IPS DF 4.7 (cell line): ENCODE data around the gene SMARCA4.
"Not testable (repeated sequence)": the region's sequence is repeated elsewhere in the genome, so short reads cannot be mapped to it uniquely, and the experiment has no call there.

Source experiments
- DNase-seq: peaks from one replicate; pipeline ENCODE4 v3.0.0-alpha.2; 2013; ENCODE audit warnings: low spot score; ENCODE audit errors: extremely low read depth

The SMARCA4 gene

DNA sequence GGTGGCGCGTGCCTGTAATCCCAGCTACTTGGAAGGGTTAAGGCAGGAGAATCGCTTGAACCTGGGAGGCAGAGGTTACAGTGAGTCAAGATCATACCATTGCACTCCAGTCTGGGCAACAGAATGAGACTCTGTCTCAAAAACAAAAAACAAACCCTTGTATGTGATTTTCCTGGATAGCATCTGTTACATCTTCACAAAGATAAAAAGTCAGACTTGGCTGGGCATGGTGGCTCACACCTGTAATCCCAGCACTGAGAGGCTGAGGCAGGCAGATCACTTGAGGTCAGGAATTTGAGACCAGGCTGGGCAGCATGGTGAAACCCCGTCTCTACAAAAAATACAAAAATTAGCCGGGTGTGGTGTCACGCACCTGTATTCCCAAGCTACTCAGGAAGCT is 136.5 kb downstream of the SMARCA4 start:
- DNase-seq: not testable (repeated sequence)

DNA sequence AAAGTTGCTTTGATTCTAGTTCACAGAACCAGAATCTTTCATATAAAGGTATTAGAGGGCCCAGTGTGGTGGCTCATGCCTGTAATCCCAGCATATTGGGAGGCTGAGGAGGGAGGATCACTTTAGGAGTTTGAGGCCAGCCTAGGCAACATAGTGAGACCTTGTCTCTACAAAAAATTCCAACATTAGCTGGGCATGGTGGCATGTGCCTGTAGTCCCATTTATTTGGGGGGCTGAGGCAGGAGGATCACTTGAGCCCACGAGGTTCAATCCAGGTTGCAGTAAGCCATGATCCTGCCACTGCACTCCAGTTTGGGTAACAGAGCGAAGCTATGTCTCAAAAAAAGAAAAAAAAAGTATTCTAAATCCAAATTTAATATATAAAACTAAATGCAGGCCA is 137.5 kb downstream of the SMARCA4 start:
- DNase-seq: no peak

DNA sequence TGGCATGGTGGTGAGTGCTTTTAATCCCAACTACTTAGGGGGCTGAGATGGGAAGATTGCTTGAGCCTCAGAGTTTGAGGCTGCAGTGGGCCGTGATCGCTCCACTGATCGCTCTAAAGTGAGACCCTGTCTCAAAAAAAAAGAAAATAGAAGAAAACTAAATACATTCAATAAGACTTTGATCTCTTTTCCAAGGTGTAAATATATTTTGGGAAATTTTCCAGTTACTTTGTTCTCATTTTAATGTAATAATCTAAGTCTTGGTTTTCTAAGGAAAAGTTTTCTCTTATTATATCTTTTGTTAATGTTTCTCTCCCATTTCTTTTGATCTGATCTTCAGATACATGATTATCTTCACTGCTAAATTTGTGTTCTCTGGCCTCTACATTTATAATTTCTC is 138.0 kb downstream of the SMARCA4 start:
- no peak for DNase-seq

DNA sequence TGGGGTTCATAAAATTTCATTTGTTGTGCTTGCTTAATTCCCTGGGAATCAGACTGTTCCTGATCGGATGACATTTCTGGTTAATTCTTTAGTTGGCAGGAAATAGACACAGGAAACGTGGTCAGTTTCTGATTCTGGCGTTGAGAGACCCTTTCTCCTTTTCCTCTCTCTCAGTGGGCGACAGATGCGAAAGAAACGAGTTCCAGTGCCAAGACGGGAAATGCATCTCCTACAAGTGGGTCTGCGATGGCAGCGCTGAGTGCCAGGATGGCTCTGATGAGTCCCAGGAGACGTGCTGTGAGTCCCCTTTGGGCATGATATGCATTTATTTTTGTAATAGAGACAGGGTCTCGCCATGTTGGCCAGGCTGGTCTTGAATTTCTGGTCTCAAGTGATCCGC is 139.2 kb downstream of the SMARCA4 start:
- no peak for DNase-seq

DNA sequence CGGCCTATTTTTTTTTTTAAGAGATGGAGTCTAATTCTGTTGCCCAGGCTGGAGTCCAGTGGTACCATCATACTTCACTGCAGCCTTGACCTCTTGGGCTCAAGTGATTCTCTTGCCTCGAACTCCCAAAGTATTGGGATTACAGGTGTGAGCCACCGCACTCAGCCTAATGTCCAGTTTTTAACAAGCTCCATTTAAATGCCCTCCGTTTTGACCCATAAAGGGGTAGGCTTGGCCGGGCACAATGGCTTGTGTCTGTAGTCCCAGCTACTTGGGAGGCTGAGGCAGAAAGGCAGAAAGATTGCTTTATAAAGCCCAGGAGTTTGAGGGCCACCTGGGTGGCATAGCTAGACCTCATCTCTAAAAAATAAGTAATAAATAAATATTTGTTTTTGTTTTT is 140.2 kb downstream of the SMARCA4 start:
- DNase-seq: no peak

DNA sequence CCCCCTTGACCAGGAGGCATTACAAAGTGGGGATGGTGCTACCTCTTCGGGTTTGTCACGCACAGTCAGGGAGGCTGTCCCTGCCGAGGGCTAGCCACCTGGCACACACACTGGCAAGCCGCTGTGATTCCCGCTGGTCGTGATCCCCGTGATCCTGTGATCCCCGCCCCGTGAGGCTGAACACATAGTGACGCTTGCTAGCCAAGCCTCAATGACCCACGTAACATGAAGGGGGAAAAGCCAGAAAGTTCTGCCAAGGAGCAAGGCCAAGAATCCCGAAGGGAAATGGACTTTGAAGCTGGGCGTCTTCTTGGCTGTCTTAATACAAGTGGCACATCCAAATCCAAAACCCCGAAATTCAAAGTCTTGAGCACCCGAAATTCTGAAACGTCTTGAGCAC is 142.1 kb downstream of the SMARCA4 start:
- no peak for DNase-seq

DNA sequence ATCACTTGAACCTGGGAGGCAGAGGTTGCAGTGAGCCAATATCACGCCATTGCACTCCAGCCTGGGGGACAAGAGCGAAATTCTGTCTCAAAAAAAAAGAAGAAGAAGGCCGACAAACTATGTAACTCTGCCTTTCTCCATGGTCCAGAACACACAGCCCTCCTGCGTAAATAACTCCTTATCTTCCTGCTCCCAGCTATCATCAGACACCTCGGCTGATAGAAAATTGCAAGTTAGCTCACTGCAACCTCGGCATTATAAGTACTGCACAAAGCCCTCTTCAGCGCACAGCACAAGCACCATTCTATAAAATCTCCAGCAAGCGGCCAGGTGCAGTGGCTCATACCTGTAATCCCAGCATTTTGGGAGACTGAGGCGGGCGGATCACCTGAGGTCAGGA is 142.8 kb downstream of the SMARCA4 start:
- not testable (repeated sequence) for DNase-seq

DNA sequence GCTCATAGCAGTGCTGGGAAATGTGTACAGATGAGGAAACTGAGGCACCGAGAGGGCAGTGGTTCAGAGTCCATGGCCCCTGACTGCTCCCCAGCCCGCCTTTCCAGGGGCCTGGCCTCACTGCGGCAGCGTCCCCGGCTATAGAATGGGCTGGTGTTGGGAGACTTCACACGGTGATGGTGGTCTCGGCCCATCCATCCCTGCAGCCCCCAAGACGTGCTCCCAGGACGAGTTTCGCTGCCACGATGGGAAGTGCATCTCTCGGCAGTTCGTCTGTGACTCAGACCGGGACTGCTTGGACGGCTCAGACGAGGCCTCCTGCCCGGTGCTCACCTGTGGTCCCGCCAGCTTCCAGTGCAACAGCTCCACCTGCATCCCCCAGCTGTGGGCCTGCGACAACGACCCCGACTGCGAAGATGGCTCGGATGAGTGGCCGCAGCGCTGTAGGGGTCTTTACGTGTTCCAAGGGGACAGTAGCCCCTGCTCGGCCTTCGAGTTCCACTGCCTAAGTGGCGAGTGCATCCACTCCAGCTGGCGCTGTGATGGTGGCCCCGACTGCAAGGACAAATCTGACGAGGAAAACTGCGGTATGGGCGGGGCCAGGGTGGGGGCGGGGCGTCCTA is 144.3 kb downstream of the SMARCA4 start:
- DNase-seq: no peak

DNA sequence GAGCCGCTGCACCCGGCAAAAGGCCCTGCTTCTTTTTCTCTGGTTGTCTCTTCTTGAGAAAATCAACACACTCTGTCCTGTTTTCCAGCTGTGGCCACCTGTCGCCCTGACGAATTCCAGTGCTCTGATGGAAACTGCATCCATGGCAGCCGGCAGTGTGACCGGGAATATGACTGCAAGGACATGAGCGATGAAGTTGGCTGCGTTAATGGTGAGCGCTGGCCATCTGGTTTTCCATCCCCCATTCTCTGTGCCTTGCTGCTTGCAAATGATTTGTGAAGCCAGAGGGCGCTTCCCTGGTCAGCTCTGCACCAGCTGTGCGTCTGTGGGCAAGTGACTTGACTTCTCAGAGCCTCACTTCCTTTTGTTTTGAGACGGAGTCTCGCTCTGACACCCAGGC is 145.6 kb downstream of the SMARCA4 start:
- DNase-seq: no peak

DNA sequence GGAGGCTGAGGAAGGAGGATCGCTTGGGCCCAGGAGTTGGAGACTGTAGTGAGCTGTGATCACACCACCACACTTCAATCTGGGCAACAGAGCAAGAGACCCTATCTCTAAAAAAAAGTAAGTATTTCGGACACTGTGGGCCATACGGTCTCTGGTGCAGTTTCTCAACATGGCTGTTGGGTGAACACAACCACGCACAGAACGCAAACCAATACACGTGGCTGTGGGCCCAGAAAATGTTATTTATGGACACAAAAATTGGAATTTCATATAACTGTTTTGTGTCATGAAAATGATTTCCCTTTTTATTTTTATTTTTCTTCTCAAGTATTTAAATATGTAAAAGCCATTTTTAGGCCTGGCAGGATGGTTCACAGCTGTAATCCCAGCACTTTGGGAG is 147.9 kb downstream of the SMARCA4 start:
- DNase-seq: no peak

DNA sequence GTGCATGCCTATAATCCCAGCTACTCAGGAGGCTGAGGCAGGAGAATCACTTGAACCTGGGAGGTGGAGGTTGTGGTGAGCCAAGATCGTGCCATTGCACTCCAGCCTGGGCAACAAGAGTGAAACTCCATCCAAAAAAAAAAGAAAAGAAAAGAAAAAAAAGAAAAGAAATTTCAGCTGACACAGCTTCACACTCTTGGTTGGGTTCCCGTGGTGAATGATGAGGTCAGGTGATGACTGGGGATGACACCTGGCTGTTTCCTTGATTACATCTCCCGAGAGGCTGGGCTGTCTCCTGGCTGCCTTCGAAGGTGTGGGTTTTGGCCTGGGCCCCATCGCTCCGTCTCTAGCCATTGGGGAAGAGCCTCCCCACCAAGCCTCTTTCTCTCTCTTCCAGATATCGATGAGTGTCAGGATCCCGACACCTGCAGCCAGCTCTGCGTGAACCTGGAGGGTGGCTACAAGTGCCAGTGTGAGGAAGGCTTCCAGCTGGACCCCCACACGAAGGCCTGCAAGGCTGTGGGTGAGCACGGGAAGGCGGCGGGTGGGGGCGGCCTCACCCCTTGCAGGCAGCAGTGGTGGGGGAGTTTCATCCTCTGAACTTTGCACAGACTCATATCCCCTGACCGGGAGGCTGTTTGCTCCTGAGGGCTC is 150.4 kb downstream of the SMARCA4 start:
- DNase-seq: no peak

DNA sequence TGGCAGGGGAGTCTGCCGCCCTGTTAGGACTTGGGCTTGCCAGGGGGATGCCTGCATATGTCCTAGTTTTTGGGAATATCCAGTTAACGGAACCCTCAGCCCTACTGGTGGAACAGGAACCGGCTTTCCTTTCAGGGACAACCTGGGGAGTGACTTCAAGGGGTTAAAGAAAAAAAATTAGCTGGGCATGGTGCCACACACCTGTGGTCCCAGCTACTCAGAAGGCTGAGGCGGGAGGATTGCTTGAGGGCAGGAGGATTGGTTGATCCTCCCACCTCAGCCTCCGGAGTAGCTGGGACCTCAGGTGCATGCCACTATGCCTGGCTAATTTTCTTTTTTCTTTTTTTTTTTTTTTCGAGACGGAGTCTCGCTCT is 150.9 kb downstream of the SMARCA4 start:
- no peak for DNase-seq
